Endodermal cell (in vitro differentiated cells): ENCODE data around the gene LCORL. TPM values are rescaled to one million over a fixed set of nuclear protein-coding genes. Genes with fewer than 3 reads are reported as not detected.

Source experiments
- DNase-seq: peaks from one replicate; pipeline ENCODE4 v3.0.0-alpha.2; 2017
- H3K27ac ChIP-seq: 2 replicates; pipeline ENCODE4 v1.5.1; 2013; ENCODE audit warnings: mild to moderate bottlenecking, low read depth, low read length, moderate library complexity
- H3K27me3 ChIP-seq: 2 replicates; pipeline ENCODE4 v1.6.1; 2013; ENCODE audit warnings: mild to moderate bottlenecking, low read length, moderate library complexity; ENCODE audit not compliant: insufficient read depth, control insufficient read depth, poor library complexity, severe bottlenecking
- H3K36me3 ChIP-seq: 2 replicates; pipeline ENCODE4 v1.7.0; 2013; ENCODE audit warnings: mild to moderate bottlenecking, low read length, moderate library complexity; ENCODE audit not compliant: control insufficient read depth, insufficient read depth
- H3K4me1 ChIP-seq: one replicate; pipeline ENCODE4 v1.7.0; 2013; ENCODE audit warnings: low read length; ENCODE audit not compliant: control insufficient read depth, insufficient read depth
- H3K4me3 ChIP-seq: 2 replicates; pipeline ENCODE4 v1.5.1; 2013; ENCODE audit warnings: mild to moderate bottlenecking, low read length, moderate library complexity
- H3K9ac ChIP-seq: 2 replicates; pipeline ENCODE4 v1.6.1; 2013; ENCODE audit warnings: mild to moderate bottlenecking, low read length, moderate library complexity; ENCODE audit not compliant: poor library complexity, severe bottlenecking; ENCODE audit errors: extremely low read depth
- H3K9me3 ChIP-seq: 2 replicates; pipeline ENCODE4 v1.6.1; 2013; ENCODE audit warnings: mild to moderate bottlenecking, low read length, moderate library complexity; ENCODE audit not compliant: control insufficient read depth
- H3K27ac Mint-ChIP-seq: 2 replicates; pipeline ENCODE4 v1.8.0; 2020; ENCODE audit warnings: mixed read lengths
- H3K27me3 Mint-ChIP-seq: 2 replicates; pipeline ENCODE4 v1.8.0; 2021; ENCODE audit warnings: mild to moderate bottlenecking, mixed read lengths; ENCODE audit not compliant: insufficient read depth
- H3K36me3 Mint-ChIP-seq: 2 replicates; pipeline ENCODE4 v1.8.0; 2020; ENCODE audit warnings: low read depth, mixed read lengths
- H3K4me1 Mint-ChIP-seq: 2 replicates; pipeline ENCODE4 v1.8.0; 2020; ENCODE audit warnings: mixed read lengths
- H3K4me3 Mint-ChIP-seq: 2 replicates; pipeline ENCODE4 v1.8.0; 2020; ENCODE audit warnings: mild to moderate bottlenecking, moderate library complexity, mixed read lengths
- H3K9me3 Mint-ChIP-seq: 2 replicates; pipeline ENCODE4 v1.8.0; 2020; ENCODE audit warnings: mild to moderate bottlenecking, mixed read lengths
- WGBS, 2 experiments: methylation state at CpG; one replicate each; pipeline versions ENCODE4 v1.1.5 to v1.1.7; 2013; ENCODE audit warnings: missing lambda C conversion rate in 2 of 2, mixed read lengths in 1 of 2; ENCODE audit not compliant: insufficient coverage in 1 of 2, insufficient read length in 1 of 2; 5-methylcytosine and 5-hydroxymethylcytosine counted together
- total RNA-seq, 2 donors: library from RNA; stranded (reverse); fragmentation: NEBNext Ultra II Directional in 1 of 2; extraction: Animal tissue kit (Norgen Biotek cat#: 25700) in 1 of 2; gene quantifications; 2 replicates in 1 of 2; 3 replicates in 1 of 2; pipeline ENCODE4 v1.2.1, GENCODE V29; 2021
- TF ChIP-seq, protein P1 (sequence below): fragments of 200-600 bp; sonication (generic); conservative IDR thresholded peaks from 2 replicates; pipeline ENCODE4 v1.5.0; 2021; ENCODE audit warnings: antibody characterized with exemption, mild to moderate bottlenecking

Gene LCORL
- total RNA-seq, 2 donors from 2014 or later: 20.4 to 34.5 TPM

DNA sequence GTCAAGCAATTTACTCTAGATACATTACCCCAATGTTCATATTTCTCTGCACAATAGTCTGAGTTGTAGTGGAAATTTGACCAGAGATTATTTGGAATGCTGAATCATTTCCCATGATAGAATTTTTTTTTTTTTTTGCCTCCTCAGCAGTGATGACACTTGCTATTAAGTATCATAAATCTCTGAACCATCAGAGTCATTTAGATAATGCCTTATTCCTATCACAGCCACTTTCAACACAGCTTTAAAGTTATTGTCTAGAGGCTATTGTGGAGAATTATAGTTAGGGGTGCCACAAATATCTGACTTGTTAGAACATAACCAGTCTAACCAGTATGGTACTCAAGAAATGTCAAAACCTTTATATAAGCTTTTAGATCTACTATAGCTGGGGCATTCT lies 79.8 kb downstream of the LCORL start:
- Histone ChIP-seq H3K36me3 (no peaks in the 10 kb centered on the region), H3K4me1 (no peaks in the 10 kb centered on the region), H3K27me3 (no peaks in the 10 kb centered on the region), H3K4me3 (no peak overlapping the region), H3K9ac (no peak overlapping the region), H3K9me3 (no peaks in the 10 kb centered on the region), H3K27ac (no peak overlapping the region)
- Mint-ChIP-seq H3K4me3 (no peak overlapping the region), H3K27me3 (no peaks in the 10 kb centered on the region), H3K27ac (no peak overlapping the region), H3K4me1 (peaks cover 1% of the 10 kb centered on the region), H3K36me3 (peaks cover 7% of the 10 kb centered on the region), H3K9me3 (no peaks in the 10 kb centered on the region)
- DNase-seq: no peak
- TF ChIP-seq, protein P1, sequence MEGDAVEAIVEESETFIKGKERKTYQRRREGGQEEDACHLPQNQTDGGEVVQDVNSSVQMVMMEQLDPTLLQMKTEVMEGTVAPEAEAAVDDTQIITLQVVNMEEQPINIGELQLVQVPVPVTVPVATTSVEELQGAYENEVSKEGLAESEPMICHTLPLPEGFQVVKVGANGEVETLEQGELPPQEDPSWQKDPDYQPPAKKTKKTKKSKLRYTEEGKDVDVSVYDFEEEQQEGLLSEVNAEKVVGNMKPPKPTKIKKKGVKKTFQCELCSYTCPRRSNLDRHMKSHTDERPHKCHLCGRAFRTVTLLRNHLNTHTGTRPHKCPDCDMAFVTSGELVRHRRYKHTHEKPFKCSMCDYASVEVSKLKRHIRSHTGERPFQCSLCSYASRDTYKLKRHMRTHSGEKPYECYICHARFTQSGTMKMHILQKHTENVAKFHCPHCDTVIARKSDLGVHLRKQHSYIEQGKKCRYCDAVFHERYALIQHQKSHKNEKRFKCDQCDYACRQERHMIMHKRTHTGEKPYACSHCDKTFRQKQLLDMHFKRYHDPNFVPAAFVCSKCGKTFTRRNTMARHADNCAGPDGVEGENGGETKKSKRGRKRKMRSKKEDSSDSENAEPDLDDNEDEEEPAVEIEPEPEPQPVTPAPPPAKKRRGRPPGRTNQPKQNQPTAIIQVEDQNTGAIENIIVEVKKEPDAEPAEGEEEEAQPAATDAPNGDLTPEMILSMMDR: no peak

DNA sequence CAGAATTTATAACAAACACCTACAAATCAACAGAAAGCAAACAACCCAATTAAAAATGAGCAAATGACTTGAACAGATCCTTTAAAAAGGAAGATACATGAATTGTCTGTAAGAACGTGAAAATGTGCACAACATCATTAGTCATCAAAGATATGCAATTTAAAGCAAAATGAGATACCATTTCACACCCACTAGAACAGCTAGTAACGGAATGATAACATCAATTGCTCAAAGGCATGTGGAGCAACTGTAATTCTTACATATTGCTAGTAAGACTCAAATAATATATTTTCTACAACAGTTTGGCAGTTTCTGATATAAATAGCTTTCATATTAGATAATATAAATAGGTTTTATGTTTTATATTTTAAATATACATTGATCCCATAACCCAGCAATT lies 82.5 kb downstream of the LCORL start:
- H3K9ac ChIP-seq: no peak overlapping the region
- DNase-seq: no peak
- peaks cover under 1% of the 10 kb centered on the region for H3K9me3 ChIP-seq
- H3K4me1 ChIP-seq: no peaks in the 10 kb centered on the region
- TF ChIP-seq, protein P1: no peak
- H3K27me3 ChIP-seq: no peaks in the 10 kb centered on the region
- Mint-ChIP-seq H3K9me3 (peaks cover 2% of the 10 kb centered on the region), H3K27ac (no peak overlapping the region), H3K36me3 (peaks cover 18% of the 10 kb centered on the region), H3K27me3 (no peaks in the 10 kb centered on the region), H3K4me3 (no peak overlapping the region), H3K4me1 (peaks cover 1% of the 10 kb centered on the region)
- H3K27ac ChIP-seq: no peak overlapping the region
- no peak overlapping the region for H3K4me3 ChIP-seq
- WGBS, 2 experiments: 92 to 100% methylated on average over 2 of the region's 2 CpGs
- no peaks in the 10 kb centered on the region for H3K36me3 ChIP-seq

DNA sequence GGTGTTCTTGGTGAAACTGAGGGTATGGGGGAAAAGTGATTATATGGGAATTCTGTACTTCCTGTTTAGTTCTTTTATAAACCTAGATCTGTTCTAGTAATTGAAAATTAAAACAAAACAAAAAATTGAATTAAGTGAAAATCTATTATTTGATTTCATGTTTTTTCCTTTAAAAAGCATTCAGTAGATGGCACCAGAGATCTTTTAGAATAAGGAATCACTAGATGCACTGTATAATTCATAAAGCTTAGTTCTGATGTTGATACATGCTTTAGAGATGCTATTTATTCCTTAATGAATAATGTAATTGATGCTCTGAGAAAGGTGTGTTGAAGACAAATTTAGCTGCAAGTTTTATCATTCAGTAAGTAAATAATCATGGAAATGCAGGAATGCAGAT lies 87.3 kb downstream of the LCORL start:
- Mint-ChIP-seq H3K27ac (no peak overlapping the region), H3K4me3 (no peak overlapping the region), H3K4me1 (no peaks in the 10 kb centered on the region), H3K9me3 (peaks cover 7% of the 10 kb centered on the region), H3K36me3 (peaks cover 29% of the 10 kb centered on the region), H3K27me3 (no peaks in the 10 kb centered on the region)
- Histone ChIP-seq H3K27me3 (no peaks in the 10 kb centered on the region), H3K36me3 (no peaks in the 10 kb centered on the region), H3K4me1 (no peaks in the 10 kb centered on the region), H3K9ac (no peak overlapping the region), H3K27ac (no peak overlapping the region), H3K4me3 (no peak overlapping the region), H3K9me3 (peaks cover 13% of the 10 kb centered on the region)
- no peak for DNase-seq
- TF ChIP-seq, protein P1: no peak
